ENCODE measurements around the gene TRPM3. TPM values are rescaled to one million over a fixed set of nuclear protein-coding genes. Genes with fewer than 3 reads are reported as not detected.
A peak's percentile ranks its signal among the peaks of the same experiment; 100 is the strongest.

The TRPM3 gene
- total RNA-seq, 1 experiment from 2014 or later = under 0.01 TPM

DNA sequence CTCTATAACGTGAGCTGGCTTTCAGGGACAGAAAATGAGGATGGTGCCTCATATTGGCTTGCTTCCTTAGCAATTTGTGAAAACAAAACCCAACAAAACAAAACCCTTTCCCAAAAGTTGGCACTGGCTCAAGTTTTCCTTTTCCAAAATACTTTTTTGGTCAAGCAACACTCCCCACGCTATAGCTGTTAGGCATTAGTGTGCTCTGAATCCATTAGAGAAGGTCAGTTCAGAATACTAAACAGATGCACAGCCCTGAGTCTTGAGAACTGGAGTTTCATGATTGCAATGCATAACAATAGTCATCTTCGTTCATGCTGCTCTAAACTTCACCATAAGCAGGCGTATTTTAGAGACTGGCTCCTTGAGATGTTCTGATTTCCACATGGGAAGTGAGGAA lies 534.9 kb downstream of the TRPM3 start:
- DNase-seq (ENCODE audit: low read depth) = no peak

GRCh38 chr9:70581955-70582350 lies 539.5 kb downstream of the TRPM3 start:
- DNase-seq (ENCODE audit: low read depth) = no peak

DNA sequence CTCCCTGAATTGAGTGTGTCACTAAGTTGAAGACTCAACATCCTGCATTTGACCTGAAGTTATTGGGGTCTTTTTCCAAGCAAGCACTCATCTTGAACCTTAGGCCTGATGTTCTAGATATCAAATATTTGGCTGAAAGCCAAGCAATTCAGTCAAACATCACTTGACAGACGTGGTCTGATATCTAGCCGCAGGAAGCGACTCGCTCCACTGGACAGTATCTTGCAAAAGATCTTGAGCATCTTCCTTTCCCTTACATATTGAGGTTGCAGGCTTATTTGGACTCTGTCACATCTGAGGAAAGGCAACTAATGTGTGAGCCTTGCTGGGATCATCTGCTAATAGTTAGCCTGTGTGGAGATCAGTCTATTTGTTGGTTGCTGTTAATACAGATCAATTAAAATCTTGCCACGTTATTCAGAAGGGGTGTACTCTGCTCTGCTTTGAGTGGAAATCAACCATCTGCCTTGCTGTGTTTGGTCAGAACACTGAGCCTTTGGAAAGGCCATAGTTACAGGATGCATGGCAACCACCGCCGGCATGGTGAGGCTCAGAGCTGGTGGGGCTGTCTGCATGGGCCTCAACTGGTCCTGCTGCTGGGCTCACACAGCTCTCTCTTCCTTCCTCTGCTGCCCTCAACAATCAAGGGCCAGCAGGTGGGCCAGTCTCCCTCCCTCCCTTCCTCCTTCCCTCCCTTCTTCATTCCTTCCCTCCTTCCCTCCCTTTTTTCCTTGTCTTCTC lies 540.0 kb downstream of the TRPM3 start:
- no peak for DNase-seq (ENCODE audit: low read depth)

DNA sequence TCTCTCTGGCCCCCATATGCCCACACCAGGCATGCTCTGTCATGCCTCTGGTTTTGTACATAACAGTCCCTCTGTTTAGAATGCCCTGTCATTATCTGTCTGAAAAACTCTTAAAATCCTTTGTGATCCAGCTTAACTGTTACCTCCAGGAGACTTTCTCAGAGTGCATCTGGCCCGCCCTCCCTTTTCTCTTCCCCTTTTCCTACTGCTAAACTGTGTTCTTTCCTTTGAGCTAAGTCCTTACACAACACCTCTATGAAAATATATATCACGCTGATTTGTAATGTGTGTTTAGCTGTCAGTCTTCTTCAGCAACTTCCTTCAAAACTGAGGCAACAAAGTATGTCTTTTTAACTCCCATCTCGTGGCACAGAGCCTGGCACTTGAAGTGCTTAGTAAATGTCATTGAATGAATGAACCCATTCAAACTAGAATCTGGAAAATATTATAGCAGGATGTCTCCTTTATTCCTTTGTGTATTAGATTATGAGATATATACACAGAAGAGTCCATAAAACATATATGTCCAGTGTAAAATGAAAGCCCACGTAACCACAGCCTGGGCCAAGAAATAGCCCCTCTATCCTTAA lies 540.7 kb downstream of the TRPM3 start:
- no peak for DNase-seq (ENCODE audit: low read depth)

GRCh38 chr9:70579686-70580085 lies 541.7 kb downstream of the TRPM3 start:
- no peak for DNase-seq (ENCODE audit: low read depth)

DNA sequence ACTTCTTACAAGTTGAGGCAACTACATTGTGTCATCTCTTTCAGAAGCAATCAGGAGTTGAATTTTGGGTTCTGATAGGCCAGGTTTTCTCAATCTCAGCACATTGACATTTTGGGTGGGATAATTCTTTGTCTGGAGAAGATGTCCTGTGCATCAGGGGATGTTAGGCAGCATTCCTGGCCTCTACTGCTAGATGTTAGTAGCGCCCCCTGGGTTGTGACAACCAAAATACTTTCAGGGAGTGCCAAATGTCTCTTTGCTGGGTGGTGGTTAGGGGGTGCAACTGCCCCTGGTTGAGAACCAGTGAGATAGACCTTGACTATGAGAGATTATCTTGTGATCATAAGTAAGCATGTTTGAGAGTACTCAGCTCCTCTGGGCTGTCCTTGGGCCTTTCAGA lies 542.7 kb downstream of the TRPM3 start:
- no peak for DNase-seq (ENCODE audit: low read depth)

- DNase-seq (ENCODE audit: low read depth) = no peak
These were observed 543.8 kb downstream of the TRPM3 start for GRCh38 chr9:70577671-70578070.

GRCh38 chr9:70576116-70576515 lies 545.3 kb downstream of the TRPM3 start:
- no peak for DNase-seq (ENCODE audit: low read depth)

DNA sequence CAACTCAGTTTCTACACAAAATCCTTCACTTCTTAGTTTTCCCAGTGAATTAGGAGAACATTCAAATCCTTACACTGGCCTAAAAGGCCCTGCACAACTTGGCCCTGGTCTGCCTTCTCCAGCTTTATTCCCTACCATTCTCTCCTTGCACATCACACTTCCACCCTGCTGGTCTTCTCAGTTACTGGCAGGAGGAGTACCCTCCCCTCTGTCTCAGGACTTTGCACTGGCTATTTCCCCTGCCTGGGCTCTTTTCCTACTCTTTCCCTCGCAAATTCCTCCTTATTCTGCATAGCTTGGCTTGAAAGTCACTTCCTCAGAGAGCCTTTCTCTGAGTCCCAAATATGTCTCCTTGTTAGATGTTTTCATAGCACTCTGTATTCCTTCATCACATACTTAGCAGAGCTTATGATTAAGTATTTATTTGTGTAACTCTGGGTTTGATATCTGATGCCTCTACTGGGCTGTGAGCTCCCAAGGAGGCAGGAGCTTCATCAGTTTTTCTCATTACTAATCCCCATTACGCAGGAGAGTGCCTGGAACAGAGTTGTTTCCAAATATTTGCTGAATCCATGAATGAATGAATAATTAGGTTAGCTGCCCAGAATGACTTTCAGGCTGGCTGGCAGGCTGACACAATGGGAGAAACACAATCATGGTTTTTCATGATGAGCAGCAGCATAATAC lies 547.1 kb downstream of the TRPM3 start:
- DNase-seq (ENCODE audit: low read depth) = no peak

DNA sequence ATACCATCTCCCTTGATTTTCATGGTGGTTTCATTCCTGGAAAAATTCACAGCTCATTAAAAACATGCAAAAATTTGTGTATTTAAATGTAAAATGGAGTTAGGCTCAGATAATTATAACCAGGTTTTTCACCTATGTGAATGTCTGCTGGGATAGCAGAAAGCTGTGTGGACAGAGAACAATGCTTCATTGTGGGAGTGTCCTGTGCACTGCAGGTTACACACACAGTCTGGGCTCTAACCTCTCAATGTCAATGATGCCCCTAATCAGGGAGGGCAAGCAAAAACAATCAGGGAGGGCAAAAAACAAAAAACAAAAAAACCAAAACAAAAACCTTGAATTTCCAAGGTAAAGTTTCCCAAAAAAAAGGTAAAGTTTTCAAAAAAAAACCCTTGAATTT lies 548.1 kb downstream of the TRPM3 start:
- no peak for DNase-seq (ENCODE audit: low read depth)

- no peak for DNase-seq (ENCODE audit: low read depth)
These were observed 550.2 kb downstream of the TRPM3 start for GRCh38 chr9:70571258-70571657.

- DNase-seq (ENCODE audit: low read depth) = no peak
These were observed 551.6 kb downstream of the TRPM3 start for GRCh38 chr9:70569791-70570190.

DNA sequence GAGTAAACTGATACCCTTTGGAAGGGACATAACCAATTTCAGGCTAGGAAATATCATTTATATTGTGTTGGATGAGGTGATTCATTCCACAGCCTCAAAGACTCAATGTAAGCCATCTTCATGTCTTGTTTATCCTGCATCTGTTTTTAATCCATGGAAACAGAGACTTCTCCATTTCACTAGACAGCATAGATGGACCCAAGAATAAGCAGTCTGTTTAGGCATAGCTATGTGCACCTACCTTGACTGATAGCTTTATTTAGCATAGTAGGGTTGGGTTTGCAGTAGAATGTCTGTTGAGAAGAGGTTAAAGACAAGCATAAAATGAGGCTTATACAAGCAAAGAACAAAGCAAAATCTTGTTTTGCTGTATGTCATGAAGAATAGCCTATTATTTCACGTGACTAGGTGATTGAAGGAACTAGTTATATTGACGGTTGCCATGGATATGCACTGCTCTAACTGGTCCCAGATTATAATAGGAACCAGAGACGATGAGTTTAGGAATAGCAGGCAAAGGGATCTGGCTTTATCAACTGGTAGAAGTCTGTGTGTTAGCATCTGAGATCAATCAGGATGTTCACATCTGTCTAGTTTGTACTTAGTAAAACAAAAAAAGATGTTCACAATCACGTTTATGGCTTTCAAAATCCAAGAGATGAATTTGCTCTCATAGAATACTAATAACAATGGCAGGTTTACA lies 552.2 kb downstream of the TRPM3 start:
- DNase-seq (ENCODE audit: low read depth) = no peak

DNA sequence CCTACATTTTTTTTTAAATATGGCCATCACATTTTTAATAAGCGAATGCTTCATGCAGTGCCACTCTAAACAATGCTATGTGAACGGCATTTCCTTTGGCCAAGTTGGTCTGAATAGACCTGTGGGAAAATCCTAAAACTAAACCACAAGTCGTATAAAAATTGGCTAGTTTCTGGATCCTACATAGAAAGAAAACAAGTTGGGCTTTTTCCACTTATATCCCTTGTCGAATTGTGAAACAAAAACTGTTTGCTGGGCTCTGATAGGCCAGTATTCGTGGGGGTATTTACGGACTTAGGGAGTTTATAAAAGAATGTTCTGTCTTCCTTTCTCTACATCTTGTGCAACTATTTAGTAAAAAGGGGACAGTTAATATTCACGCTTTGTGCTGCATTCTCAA lies 553.9 kb downstream of the TRPM3 start:
- DNase-seq (ENCODE audit: low read depth) = no peak

GRCh38 chr9:70566751-70567150 lies 554.7 kb downstream of the TRPM3 start:
- no peak for DNase-seq (ENCODE audit: low read depth)

GRCh38 chr9:70566066-70566465 lies 555.4 kb downstream of the TRPM3 start:
- DNase-seq (ENCODE audit: low read depth) = no peak

DNA sequence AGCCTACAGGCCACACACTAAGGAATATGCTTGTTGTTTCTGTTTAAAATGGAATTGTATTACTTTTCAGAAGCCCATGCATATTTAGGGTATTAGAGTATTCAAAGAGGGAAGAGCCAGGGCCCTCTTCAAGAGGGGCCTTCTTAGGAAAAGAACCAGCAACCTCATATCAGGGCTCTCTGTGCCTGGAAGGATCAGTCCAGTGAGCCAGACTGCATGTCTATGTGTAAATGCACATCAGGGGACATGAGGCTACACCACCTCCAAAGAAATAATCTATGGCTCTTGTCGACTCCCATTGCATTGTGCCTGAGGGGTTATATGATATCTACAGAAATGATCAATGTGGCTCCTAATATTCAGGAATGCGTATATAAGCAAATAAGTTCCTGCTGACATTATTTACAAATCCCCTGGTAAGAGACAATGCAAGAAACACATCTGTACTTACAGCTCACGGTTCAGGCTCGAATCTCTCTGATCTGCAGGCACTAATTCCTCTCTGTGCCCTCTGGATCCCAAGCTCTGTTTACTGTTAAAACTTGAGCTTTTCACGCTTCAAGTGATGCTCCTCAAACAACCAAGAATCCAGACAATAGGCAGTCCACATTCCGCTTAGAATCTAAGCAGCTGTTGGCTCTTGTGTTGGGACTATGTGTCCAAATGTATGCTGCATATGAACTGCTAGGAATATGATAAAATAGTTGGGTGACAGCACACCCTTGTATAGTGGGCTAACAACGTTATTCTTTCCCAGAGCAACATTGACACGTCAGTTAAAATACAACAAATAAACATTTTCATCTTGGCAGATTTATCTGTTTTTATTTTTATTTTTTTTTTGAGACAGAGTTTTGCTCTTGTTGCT lies 556.7 kb downstream of the TRPM3 start:
- no peak for DNase-seq (ENCODE audit: low read depth)

DNA sequence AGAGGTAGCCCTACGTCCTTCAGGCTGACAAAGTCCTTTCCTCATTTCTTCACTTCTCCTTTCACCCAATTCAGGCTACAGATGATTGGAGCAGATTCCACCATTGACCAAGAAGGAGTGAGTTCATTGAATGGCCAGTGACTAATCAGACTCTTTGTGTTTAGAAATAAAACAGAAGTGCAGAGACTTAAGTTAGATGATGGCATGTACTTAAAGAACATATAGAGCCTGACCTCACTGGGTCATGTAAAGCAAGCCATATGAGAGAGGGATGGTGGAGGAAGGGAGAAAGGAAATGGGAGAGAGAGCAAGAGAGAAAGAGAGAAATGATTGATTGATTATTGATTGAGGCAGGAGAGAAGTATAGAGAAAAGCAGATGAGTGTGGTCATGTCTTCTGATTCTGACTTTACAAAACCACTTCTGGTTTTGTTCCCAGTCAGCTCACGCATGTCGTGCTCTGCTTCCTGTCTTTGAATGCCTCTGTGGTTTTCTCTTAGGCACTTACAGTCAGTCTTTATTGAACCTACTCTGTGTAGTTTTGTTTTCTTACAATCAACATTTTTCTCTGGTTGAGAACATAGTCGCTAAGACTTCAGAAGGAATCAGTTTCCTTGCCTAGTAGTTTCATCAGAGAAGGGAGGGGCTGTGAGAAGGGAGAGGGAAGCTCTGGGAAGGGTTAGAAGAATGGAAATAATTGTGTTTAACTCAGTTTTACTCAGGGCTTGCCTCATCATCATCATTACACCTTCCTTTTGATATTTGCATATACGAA lies 557.8 kb downstream of the TRPM3 start:
- DNase-seq (ENCODE audit: low read depth) = peak; percentile 39

- DNase-seq (ENCODE audit: low read depth) = no peak
These were observed 558.4 kb downstream of the TRPM3 start for GRCh38 chr9:70563010-70563409.

DNA sequence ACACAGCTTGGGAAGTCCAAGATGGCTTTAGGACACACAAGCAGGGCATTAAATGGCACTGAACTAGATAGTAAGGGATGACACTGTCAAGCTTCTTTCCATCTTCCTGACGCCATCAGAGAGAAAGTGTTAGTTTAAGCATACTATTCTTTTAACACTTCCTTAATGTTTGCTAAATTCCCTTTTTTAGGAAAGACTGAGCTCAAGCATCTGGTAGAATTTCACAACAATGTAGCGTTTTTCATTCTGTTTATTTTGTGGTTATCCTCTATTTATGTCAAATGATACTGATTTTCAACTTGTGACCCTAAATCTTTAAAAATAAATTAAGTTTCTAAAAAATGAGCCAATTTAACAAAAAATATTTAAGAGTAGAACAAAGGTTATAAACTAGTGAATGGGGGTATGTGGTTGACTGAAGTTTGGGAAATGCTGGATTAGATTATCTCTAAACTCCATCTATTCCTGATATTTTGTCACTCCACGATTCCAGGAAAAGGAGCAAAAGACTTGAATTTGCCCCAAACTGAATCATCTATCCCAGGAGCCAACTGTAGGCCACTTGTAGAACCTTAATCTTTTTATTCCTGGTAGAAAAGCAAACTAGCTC lies 559.5 kb downstream of the TRPM3 start:
- DNase-seq (ENCODE audit: low read depth) = no peak

All from Daoy (cell line).